OCI-M2 (cell line): Measurements from ENCODE around the gene ZNF19.

Experiments
- DNase-seq: peaks from one replicate; lab custom pipeline; 2025; ENCODE audit not compliant: unreplicated experiment; lab: John Stamatoyannopoulos, UW

ZNF19 gene

DNA sequence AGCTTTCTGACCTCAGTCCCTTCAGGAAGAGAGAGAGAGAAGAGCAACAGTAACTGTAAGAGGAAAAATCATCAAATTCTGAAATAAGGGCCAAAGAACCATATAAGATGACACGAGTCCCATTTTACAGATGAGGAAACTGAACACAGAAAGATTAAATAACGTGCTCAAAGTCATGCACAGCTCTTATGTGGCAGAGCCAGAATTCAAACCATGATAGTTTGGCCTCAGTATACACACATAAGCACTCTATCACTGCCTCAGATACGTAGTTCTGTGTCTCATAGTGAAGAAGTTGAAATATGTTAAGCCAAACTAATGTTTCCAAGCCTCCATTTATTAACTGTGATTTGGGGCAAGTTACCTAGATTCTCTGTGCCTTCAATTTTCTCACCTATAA, 1.9 kb upstream of the ZNF19 start:
- DNase-seq: no peak

GRCh38 chr16:71490361-71490760, 1.2 kb upstream of the ZNF19 start:
- no peak for DNase-seq

DNA sequence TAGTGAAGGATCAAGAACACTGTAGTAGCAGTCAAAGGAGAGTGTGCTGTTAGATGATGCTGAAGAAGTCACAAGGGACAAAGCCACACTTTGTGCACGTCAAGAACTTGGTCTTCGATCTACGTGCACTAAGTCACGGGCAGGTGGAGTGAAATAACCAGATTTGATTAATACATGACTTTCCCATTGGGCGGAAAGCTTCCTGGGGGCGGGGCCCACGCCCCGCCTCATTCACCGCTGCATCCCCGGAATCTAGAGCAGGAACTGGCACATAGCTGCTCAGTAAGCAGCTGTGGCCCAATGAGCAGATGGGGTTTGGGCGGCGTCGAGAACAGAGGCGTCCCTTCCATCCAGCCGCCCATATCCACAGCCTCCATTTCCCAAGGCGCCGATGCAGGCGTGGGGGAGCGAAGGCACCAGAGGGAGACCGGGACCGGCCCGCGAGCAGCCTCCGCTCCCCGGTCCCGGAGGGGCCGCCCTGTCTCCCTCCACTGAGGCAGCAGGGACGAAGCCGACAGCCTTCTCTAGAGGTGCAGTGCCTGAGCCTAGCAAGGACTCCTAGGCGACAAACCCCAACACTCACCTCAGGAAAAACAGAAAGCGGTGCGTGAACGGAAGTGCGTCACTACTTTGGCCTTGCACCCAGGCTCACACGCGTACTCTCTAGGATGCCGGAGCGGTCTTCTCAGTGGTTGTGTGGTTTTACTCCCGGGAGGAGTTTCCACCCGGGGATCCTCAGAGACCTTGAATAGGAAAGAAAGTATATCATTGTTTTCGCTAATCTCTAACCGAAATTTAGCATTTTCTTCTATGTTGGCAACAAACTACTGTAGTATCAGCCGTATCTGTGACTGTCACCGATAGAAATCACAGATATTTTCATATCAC, 4.9 kb downstream of the ZNF19 start:
- DNase-seq: no peak

- no peak for DNase-seq
These were observed 6.6 kb downstream of the ZNF19 start for GRCh38 chr16:71482569-71482968.

- no peak for DNase-seq
These were observed 8.2 kb downstream of the ZNF19 start for GRCh38 chr16:71480956-71481355.

- DNase-seq: no peak
These were observed 9.7 kb downstream of the ZNF19 start for GRCh38 chr16:71479420-71479819.

DNA sequence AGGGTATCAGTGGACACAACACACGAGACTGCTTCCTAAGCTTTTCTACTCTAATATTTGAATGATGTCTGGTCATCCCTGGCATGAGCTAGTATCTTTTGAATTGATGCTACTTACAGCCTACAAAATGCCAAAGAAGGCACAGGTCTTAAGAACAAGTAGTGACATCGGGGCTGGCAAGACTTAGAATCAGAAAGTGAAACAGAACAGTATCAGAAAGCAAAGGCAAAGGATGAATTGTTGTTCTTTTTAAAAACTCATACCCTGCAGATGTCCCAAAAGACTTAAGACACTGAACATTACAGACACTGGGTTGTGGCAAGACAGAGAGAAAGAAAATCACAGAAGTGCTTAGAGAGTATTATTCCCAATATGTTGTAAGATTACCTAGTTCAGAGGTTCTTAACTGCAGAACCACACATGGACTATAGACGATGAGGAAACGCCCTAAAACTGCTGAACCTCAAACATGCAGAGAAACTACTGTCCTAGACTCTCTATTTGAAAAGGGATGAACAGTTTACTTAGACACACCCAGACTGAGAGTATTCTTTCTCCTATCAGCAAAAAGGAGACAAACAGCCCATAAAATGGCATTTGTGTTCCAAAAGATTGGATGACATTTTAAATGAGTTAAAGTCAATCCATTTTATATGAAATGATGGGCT, 12.5 kb downstream of the ZNF19 start:
- no peak for DNase-seq

DNA sequence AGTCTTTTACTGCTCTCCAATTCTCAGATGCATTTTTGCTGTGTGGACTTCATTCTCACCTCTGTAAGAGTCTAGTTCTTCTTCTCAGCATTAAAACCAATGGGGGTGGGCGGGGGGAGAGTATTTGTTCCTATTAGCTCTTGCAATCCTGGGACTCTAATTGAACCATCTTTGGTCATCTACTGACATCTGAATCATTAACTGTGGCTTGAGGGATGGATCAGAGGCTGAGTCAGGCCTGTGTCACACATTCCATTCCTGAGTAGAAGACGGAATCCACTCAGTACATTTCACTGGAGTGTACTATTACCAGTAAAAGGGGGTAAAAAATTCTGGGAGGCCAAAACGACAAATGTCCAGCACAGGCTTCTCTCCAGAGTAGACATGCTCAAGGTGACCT, 14.3 kb downstream of the ZNF19 start:
- DNase-seq: no peak

- no peak for DNase-seq
These were observed 15.2 kb downstream of the ZNF19 start for GRCh38 chr16:71473891-71474290.

- DNase-seq: no peak
These were observed 16.2 kb downstream of the ZNF19 start for GRCh38 chr16:71472931-71473330.

- no peak for DNase-seq
These were observed 17.1 kb downstream of the ZNF19 start for GRCh38 chr16:71472051-71472450.

- no peak for DNase-seq
These were observed 21.3 kb downstream of the ZNF19 start for GRCh38 chr16:71467810-71468209.

DNA sequence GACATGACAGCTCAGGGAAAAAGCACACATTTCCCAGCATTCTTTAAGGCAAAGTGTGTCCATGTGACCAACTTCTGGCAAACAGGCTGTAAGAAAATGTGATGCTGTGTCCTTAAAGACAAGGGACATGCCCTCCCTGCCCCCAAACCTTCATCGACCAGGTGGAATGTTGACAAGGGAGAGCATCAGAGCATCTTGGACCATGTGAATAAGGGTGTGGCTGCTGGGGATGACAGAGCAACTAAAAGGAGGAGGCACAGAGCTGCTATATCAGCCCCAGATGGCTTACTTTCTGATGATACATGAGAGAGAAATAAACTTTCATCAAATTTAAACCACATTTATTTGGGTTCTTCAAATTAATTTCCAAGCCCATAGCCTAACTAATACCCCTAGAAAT, 24.9 kb downstream of the ZNF19 start:
- DNase-seq: no peak

DNA sequence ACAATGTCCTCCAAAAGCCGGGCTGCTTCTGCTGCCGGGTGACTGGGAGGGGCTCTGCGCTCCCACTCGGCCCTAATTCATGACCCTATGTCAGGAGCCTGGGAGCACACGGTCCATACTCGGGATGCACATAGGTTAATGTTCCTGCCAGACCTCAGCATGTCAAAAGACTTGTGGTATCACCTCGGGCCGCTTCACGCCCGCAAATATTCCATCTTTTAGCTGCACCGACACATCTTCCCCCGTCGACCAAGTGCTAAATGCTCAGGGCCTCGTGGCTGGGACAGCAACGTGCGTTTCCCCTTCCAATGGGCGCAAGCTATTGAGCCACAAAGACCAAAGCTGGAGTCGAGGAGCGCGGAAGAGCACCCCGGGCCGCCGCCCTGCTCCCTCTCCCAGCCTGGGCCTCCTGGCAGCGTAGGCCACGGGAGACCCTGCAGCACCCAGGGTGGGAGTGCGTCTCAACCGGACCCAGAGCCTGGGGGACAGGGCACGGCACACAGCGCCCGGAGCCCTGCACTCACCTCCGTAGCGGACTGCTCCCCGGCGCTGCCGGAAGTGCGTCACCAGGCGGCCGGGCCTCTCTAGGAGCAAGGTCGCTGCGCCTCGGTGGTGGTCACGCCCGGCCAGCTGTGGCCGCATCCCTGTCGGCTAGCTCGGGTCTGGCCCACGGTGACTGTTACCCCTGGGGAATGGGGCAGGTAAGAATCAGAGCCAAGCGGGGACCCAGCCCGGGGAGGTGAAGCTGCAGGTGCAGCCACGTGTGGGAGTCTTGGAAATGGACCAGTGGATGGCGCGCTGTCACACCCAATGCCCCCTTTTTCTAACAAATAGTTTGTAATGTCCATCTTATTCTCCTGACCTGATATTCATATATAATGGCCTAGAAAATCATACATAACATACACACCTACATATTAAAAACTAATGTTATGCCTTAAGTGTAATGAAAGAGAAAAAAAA, 27.2 kb downstream of the ZNF19 start, which contains the start of gene ZNF23:
Gene ZNF23 (minus strand): TSS at position 562 of the 963 bp plus-strand sequence. CDS start 5,451 bp downstream, outside the sequence.
- DNase-seq: peak; percentile 23

DNA sequence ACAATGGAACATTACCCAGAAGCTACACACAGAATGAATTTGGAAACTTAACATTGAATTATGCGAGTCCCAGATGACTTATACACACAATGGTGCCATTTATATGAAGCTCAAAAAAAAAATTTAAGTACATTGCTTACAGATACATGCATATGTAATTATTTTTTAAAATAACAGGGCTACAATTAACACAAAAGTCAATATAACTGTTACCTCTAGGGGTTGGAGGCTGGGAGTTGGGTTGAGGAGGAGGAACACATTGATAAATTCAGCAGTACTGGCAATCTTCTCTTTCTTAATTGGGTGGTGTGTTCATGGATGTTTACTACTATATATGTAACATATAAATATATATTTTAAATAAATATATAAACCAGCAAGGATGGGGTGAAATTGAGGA, 28.2 kb downstream of the ZNF19 start:
- DNase-seq: no peak

DNA sequence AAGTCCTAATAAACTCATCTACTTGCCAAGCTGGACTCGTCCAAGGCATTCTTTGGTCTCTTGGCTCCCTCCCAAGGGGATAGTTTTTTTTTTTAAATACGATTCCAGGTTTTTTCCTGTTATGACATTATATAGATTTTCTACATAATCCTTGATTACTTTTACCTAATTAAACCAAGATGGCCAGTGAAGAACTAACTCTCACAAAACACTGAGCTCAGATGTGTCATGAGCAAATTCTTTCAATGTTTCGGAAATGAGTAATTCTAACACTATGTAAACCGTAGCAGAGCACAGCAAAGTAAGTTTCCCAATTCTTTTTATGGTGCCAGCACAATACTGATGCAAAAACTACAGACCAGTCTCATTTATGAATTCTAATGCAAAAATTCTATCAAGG, 28.9 kb downstream of the ZNF19 start:
- no peak for DNase-seq

DNA sequence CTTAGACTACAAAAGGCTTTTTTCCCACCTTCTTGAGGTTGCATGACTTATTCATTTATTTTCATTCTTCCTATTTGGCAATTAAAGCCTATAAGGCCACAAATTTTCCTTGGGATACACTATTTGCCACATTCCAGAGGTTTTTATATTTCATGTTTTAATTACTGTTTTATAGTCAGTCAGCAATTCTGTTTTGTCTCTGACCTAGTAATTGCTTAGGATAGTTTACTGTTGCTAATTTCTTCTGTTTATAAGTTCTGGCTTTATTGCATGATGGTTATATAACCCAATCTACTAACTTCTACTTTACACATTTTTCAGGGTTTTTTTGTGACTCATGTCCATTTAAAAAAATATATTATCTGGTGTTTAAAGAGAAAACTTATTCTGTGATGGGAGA, 29.6 kb downstream of the ZNF19 start:
- no peak for DNase-seq

GRCh38 chr16:71456801-71457200, 32.3 kb downstream of the ZNF19 start:
- no peak for DNase-seq

- no peak for DNase-seq
These were observed 36.1 kb downstream of the ZNF19 start for GRCh38 chr16:71453036-71453435.

- DNase-seq: no peak
These were observed 40.1 kb downstream of the ZNF19 start for GRCh38 chr16:71449020-71449419.

DNA sequence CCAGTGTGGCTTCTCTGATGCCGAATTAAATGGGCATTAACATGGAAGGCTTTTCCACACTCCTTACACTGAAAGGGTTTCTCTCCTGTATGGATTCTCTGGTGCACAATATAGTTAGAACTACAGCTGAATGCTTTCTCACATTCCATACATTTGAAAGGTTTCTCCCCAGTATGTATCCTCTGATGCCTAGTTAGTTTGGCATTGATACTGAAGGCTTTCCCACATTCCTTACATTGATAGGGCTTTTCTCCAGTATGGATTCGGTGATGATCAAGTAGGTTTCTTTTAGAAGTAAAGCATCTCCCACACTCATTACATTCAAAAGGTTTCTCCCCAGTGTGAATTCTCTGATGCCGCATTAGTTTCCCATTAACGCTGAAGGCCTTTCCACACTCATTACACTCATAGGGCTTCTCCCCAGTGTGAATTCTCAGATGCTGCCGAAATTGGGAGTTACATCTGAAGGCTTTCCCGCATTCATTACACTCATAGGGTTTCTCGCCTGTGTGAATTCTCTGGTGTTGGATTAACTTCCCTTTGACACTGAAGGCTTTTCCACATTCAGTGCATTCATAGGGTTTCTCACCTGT, 40.8 kb downstream of the ZNF19 start:
- DNase-seq: no peak
